ENCODE measurements around the gene MTARC1.

MTARC1 gene

DNA sequence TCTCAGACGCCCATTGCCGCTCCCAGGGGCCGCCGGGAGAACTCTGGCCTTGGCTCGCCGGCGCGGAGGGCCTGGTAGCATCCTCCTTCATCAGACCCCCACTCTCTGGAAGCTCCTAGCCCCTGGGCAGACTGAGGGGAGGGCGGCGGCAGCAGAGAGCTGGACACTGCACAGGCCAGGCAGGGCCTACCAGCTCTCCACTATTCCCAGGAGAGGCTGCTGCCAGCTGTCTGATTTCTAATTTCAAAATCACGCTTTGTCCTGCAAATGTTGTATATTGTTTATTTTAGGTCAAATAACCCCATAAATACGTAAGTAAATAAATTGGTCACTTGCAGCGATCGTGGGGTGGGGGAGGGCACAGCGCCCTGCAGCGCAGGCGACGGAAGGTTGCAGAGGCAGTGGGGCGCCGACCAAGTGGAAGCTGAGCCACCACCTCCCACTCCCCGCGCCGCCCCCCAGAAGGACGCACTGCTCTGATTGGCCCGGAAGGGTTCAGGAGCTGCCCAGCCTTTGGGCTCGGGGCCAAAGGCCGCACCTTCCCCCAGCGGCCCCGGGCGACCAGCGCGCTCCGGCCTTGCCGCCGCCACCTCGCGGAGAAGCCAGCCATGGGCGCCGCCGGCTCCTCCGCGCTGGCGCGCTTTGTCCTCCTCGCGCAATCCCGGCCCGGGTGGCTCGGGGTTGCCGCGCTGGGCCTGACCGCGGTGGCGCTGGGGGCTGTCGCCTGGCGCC, at the start of gene MTARC1:
Gene MTARC1 (plus strand): TSS at position 577 of the 732 bp plus-strand sequence. CDS start 32 bp downstream, at position 609.
- DNase-seq: peak; percentile 26

- no peak for DNase-seq
Observed at GRCh38 chr1:220741349-220741748, 45.4 kb upstream of the MTARC1 start.

- no peak for DNase-seq
Observed at GRCh38 chr1:220741825-220742224, 44.9 kb upstream of the MTARC1 start.

DNA sequence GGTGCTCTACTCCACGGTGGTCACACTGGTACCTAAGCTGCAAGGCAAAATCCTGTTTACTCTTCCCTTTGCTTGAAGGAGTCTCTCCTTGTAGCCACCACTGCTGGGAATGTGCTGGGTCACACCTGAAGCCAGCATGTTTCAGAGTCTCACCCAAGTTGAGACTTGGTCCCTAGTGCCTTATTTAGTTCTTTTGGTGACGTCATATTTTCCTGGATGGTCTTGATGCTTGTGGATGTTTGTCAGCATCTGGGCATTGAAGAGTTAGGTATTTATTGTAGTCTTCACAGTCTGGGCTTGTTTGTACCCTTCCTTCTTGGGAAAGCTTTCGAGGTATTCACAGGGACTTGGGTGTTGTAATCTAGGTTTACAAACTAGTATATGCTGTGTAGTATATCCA, 44.2 kb upstream of the MTARC1 start:
- no peak for DNase-seq

DNA sequence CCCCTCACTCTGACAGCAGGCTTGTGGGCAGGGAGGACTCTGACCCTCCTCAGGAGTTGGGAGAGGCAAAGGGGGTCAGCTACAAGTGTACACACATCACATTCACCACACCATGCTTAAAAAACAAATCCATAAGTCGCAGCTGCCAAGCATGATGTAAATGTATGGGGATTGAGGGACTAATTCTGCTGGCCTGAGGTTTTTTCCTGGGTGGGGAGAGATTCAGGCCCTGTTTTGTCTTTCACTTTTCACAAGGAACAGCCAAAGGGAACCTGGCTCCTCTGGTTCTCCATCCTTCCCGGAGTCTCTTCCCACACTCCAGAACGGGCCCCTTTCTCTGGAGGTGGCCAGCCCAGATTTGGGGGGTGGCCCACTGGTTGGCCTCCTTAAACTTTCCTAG, 39.9 kb upstream of the MTARC1 start:
- no peak for DNase-seq

DNA sequence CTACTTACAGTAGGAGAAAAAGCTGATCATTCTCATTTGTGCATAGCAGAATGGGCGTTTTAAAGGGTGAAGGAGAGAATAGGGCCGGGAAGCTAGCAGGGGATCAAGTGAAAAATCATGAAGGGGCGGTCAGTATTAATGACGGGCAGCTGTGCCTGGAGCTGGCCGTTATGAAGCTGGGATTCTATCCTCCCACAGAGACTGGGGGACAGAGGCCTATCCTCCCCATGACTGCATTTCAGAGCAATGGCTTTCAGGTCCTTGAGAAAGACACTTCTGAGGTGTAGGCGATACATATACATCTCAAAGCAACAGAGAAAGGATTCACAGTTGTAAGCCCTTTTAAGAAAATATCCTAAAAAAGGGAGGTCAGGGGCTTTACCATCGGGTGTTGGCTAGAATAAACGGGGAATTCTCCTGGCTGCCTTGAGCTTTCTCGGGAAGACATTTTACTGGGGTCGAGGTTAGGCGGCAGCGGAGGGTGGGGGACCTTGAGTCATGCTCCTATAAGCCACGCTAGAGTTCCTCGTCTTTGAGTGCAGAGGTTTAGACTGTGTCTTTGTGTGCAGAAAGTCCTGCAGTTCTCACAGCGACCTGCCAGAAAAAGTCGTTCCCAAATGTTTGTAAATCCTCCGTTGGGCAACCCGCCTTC, 39.1 kb upstream of the MTARC1 start:
- no peak for DNase-seq

GRCh38 chr1:220748089-220748934, 38.4 kb upstream of the MTARC1 start, which contains the start of gene MTARC2:
Gene MTARC2, plus strand, starts transcription at chr1:220748322. Its CDS starts 210 bp downstream, at chr1:220748532.
- no peak for DNase-seq

DNA sequence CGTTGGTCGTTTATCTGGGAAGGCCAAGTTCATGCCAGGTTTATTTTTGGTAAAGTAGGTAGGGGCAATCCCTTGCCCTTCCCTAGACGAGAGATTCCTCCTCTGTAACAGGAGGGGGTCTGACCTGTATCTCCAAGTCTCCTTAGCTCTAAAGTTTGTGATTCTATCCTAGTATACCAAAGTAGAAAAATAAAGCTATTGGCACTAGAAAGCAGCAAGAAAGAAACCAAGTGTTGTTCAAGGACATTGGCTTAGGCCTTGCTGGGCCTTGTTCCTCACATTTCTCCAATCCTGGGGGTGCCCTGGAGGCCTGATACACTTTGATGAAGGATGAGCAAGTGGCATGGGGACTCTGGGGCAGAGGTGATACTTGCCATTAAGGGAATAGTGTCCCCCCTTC, 37.8 kb upstream of the MTARC1 start:
- no peak for DNase-seq

GRCh38 chr1:220750131-220750515, 36.6 kb upstream of the MTARC1 start:
- DNase-seq: no peak

GRCh38 chr1:220751111-220751510, 35.6 kb upstream of the MTARC1 start:
- no peak for DNase-seq

DNA sequence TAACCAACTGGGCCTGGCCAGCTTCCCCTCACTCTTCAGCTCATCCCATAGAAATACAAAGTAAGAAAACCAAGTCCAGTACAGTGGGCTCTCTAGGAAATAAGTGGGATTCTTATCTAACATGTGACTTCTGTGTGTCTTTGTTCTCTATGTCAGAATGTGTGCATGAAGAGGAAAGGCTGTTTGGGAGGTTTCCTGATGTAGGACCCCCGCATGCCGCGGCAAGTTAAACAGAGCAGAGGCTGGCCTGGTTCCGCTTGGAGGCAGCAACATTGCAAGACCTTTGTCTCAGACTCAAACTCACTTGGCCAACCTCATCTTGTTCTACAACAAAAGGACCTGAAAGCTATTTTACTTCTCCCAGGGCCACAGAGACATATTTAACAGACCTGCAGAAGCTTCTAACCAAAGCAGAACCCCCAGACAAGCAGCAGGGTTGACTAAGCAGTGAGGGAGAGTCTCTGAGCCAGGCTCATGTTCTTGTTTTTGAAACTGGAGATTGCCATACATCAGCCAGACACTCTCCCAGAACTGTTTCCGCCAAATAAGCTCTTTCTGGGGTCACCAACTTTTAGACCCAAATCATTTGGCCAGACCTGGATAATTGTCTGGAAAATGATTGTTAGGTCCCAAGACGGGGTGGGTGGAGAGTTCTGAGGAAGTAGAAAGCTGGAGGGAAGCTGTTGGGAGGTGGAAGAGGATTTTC, 32.3 kb upstream of the MTARC1 start:
- DNase-seq: no peak

GRCh38 chr1:220754918-220755295, 31.8 kb upstream of the MTARC1 start:
- DNase-seq: no peak

GRCh38 chr1:220755309-220755708, 31.4 kb upstream of the MTARC1 start:
- no peak for DNase-seq

DNA sequence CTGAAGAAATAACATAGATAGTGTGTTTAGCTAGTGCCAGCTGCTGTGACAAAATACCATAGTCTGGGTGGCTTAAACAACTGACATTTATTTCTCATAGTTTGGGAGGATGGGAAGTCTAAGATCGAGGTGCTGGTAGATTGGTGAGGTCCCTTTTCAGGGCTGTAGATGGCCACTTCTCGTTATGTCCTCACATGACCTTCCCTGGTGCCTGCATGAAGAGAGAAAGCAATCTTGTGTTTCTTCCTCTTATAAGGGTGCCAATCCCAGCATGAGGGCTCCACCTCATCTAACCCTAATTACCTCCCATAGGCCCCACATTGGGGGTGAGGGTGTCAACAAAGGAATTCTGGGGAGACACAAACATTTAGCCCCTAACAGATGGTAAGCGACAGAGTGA, 29.3 kb upstream of the MTARC1 start:
- DNase-seq: no peak

- DNase-seq: no peak
Observed at GRCh38 chr1:220759147-220759546, 27.6 kb upstream of the MTARC1 start.

DNA sequence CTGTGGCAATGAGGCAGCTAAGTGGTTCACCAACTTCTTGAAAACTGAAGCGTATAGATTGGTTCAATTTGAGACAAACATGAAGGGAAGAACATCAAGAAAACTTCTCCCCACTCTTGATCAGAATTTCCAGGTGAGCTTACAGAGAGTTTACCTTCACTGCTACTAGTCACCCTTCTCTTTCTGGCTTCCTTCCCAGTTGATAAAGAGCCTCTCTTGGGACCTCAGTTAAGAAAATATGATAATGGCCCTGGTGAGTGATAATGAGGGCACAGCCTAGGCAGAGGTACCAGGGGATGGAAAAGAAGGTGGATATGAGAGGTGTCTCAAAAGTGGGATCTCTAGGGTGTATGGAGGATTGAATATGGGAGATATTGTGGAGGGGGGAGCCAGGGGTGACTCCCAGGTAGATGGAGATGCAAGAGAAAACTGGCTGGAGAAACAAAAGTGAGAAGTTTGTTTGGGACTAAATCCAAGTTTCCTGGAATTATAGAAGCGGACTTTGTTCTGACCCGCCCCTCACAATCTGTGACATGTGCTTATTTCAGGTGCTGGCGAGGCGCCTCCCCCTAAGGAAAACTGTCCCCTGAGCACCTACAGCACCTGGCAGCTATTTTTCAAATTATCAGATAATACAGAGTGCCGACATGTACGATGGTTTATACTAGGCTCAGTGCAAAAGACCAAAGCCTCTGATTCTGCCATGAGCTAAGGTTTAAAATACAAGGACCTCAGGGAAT, 24.9 kb upstream of the MTARC1 start:
- DNase-seq: no peak

GRCh38 chr1:220764757-220765156, 22.0 kb upstream of the MTARC1 start:
- DNase-seq: no peak

GRCh38 chr1:220767312-220768125, 19.2 kb upstream of the MTARC1 start:
- DNase-seq: no peak

- peak; percentile 27 for DNase-seq
Observed at GRCh38 chr1:220768126-220768601, 18.5 kb upstream of the MTARC1 start.

- DNase-seq: no peak
Observed at GRCh38 chr1:220769205-220769604, 17.5 kb upstream of the MTARC1 start.

DNA sequence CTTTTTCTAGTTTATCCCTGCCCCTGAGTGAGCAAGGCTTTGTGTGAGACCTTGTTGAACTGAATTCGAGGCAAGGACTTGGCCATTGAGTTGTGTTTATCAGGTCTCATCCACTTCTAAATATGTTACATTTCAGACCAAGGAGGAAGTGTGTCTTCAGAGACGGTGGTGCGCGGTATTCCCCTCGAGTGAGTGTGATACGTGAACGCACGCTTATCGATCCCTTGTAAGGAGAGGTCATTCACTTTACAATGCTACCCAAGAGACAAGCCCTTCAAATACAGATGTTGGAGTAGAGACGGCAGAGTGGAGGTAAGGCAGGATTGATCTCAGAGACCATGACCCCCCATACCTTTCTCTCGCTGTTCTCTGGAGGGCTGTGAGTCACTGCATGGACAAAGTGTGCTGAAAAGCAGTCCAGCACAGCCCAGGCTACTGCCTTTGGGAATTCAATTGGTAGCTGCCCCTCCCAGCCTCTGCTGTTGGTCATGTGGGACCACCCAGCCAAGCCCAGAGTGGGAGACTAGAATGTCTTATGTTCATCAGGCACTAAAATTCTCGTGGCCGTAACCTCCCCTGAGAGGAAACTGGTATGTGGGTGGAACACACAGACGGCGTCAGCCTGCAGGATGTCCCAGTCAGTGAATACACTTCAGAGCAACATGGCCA, 16.3 kb upstream of the MTARC1 start:
- no peak for DNase-seq

Data from GF-D8 (cell line).